AG09309 (cell line): ENCODE results near the gene CDH4.

Experiments used
- DNase-seq: peaks from one replicate; pipeline ENCODE4 v3.0.0-alpha.2; 2010; ENCODE audit warnings: low read depth
- H3K4me3 ChIP-seq: 2 replicates; pipeline ENCODE4 v1.5.1; 2011; ENCODE audit warnings: mild to moderate bottlenecking, low read depth, low read length, moderate library complexity; ENCODE audit not compliant: control insufficient read depth
- CTCF ChIP-seq: IDR thresholded peaks from 2 replicates; pipeline ENCODE4 v1.5.1; 2011; ENCODE audit warnings: mild to moderate bottlenecking, low read depth, low read length, inconsistent platforms; ENCODE audit not compliant: insufficient read depth, control insufficient read depth; ENCODE audit errors: missing control alignments

Gene CDH4

DNA sequence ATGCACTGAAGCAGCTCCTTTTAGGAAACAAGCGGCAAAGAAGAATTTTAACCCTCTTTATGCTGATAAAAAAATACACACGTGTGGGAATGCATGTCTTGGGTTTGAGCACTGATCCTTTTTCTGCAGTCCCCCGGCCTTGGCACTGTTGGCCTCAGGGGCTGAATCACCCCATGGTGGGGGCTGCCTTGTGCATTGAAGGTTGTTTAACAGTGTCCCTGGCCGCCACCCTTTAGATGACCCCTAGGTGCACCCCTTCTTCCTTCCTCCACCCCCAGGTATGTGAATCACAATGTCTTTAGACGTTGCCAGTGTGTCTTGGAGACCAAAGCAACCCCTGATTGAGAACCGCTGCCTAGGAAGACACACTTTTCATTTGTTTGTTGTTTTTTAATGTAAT is 190.7 kb downstream of the CDH4 start:
- DNase-seq, result no peak
- TF ChIP-seq CTCF, result no peak
- H3K4me3 ChIP-seq, result no peak overlapping the region

DNA sequence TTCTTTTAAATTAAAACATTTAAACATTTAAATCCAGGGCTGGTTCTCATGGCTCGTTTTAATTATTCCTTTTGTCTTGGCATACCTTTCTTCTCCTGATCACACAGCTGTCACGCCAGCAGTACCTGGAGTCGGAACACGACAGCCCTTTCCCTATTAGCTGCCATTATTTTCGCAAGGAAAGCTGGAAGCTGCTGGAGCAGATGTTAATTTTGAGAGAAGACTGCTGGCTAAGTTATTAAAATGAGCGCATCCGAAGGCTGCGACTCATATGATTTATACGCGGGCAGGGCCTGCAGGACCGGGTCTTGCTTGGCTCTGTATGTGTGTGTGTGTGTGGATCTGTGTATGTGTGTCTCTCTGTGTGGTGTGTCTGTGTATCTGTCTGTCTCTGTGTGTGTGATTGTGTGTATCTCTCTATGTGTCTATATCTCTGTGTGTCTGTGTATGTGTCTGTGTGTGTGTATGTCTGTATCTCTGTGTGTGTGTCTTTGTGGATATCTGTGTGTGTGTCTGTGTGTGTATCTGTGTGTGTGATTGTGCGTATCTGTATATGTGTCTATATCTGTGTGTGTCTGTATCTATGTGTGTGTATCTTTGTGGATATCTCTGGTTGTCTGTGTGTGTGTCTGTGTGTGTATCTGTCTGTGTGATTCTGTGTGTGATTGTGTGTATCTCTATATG is 191.5 kb downstream of the CDH4 start:
- no peak for TF ChIP-seq CTCF
- H3K4me3 ChIP-seq, result no peak overlapping the region
- DNase-seq, result no peak

DNA sequence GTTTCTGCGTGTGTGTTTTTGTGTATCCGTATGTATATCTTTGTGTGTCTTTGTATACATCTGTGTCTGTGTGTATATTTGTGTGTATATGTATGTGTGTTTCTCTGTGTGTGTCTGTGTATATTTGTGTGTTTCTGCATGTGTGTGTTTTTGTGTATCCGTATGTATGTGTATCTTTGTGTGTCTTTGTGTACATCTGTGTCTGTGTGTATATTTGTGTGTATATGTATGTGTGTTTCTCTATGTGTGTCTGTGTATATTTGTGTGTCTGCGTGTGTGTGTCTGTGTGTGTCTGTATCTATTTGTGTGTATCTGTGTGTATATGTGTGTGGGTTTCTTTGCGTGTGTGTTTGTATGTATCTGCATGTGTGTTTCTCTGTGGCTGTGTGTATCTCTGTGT is 192.6 kb downstream of the CDH4 start:
- no peak for DNase-seq
- no peak for TF ChIP-seq CTCF
- H3K4me3 ChIP-seq, result no peak overlapping the region

DNA sequence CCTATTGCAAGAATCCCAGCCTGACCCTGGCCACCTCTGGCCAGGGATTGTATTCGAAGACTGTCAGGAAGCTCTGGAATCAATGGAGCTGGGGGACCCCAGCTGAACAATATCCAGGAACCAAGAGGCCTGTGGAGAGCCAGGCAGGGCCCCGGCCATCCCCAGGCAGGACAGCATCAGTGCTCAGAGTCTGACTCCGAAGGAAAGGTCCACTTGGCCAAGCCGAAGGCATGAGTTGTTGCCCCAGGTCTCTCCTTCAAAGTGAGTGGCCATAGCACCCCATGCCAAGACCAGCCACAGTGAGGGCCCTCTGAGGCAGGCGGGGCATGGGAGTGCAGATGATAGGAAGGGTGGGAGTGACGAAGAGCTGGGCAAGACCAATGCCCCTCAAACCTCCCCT is 193.1 kb downstream of the CDH4 start:
- no peak for TF ChIP-seq CTCF
- no peak for DNase-seq
- no peak overlapping the region for H3K4me3 ChIP-seq

GRCh38 chr20:61445741-61446140 is 193.7 kb downstream of the CDH4 start:
- no peak for DNase-seq
- H3K4me3 ChIP-seq, result no peak overlapping the region
- no peak for TF ChIP-seq CTCF

DNA sequence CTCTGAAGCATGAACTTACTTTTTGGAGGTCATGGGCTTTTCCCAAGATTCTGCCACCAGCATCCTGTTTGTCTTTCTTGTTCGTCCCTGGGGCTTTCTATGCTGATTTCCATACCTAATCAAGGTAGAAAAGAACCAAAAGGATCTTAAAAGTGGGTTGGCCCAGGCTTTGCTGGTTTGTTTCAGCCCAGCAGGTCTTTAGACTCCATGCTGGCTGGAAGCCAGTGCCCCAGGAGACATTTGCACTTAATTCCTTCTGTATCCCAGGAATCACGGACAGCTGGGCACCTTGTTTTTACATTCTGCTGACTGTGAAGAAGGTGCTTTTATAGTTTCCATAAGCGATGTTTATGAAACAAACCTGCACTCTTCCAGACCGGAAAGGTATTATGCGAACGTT is 195.9 kb downstream of the CDH4 start:
- no peak overlapping the region for H3K4me3 ChIP-seq
- no peak for TF ChIP-seq CTCF
- no peak for DNase-seq

DNA sequence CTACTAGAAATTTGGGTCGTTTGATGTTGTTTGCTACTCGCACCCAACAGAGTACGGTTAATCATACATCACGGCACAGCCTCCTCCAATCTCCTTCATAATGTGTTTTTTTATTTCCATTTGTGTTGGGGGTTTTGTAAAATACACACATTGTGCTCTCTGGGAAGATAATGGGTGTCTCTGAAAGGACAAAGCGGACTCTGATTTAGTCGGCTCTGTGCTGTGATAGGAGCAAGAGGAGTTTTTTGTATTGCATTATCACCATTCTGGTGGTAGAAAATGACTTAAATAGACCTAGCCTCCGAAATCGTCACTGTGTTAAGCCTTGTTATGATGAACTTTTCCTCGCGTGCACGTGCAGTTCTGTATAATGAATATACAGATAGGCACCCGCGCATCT is 196.3 kb downstream of the CDH4 start:
- H3K4me3 ChIP-seq, result no peak overlapping the region
- TF ChIP-seq CTCF, result no peak
- DNase-seq, result no peak
